CD4-positive, alpha-beta T cell treated with Interleukin-1 beta for 1 hour (primary cell): Measurements from ENCODE around the gene KRTAP10-4.
"Not testable (repeated sequence)": the region's sequence is repeated elsewhere in the genome, so short reads cannot be mapped to it uniquely, and the experiment has no call there.

Experiments used
- DNase-seq, 2 donors: peaks; one replicate each; pipeline ENCODE4 v3.0.0-alpha.2; 2020 to 2022

KRTAP10-4 gene

GRCh38 chr21:44558695-44559094, 14.8 kb upstream of the KRTAP10-4 start, which contains the start of gene KRTAP10-3:
Gene KRTAP10-3, minus strand, starts transcription at chr21:44558795. Its CDS starts 80 bp downstream, at chr21:44558715.
- DNase-seq, result no peak

GRCh38 chr21:44564099-44564498, 9.4 kb upstream of the KRTAP10-4 start:
- no peak for DNase-seq

GRCh38 chr21:44564886-44565598, 8.5 kb upstream of the KRTAP10-4 start:
- no peak for DNase-seq

GRCh38 chr21:44566403-44566802, 7.1 kb upstream of the KRTAP10-4 start:
- no peak for DNase-seq

DNA sequence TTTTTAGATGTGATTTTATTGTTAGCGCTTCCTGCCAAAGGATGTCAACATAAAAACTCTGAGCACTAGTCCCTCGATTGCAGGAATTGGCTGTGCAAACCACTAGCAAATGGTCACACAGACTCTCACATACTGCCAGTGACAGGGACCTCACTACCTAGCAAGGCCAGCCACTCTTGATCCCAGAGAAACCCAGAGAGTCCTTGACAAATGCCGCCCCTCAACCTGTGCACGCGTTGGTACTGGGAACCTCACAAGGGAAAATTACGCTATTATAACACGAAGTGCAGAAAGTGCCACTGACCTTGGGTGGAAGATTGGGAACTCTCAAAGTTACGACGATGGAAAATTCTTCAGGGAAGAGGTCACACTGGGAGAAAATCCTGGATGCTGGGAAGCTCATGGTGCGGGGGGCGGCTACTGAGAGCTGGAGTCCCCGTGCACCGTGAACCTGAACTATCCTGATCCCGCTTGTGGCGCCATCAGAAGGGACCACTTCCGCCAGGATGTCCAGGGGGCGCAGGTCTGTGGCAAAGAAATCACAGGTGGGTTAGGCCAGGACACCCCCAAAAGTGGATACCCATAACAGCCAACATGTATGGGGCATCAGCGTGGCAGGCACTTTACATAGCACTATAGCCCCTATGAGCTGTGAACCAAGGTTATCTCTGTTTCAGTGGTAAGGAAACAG, 5.9 kb upstream of the KRTAP10-4 start:
- no peak for DNase-seq

DNA sequence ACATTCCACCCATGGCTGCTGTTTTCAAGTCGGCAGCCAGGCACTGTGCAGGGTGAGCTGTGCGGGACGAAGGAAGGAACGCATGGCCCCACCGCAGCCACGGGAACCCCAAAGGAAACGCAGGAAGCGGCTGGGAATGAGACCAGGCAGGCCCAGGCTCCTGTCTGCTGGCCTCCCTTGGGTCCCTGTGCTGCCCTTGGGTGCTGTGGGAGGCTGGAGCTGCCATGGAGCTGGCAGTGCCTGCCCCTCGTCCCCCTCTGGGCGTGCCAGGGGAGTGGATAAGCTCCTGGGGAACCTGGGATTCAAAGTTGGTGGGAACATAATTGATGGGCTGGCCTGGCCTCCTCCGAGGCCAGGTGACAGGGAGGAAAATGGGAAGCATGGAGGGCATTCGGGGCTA, 5.3 kb upstream of the KRTAP10-4 start:
- DNase-seq, result no peak

GRCh38 chr21:44568667-44569556, 4.6 kb upstream of the KRTAP10-4 start:
- no peak for DNase-seq

GRCh38 chr21:44569861-44570517, 3.5 kb upstream of the KRTAP10-4 start:
- DNase-seq, result no peak

- DNase-seq, result no peak
Measured at GRCh38 chr21:44571296-44571695, 2.2 kb upstream of the KRTAP10-4 start.

- no peak for DNase-seq
Measured at GRCh38 chr21:44571844-44572782, 1.4 kb upstream of the KRTAP10-4 start.

DNA sequence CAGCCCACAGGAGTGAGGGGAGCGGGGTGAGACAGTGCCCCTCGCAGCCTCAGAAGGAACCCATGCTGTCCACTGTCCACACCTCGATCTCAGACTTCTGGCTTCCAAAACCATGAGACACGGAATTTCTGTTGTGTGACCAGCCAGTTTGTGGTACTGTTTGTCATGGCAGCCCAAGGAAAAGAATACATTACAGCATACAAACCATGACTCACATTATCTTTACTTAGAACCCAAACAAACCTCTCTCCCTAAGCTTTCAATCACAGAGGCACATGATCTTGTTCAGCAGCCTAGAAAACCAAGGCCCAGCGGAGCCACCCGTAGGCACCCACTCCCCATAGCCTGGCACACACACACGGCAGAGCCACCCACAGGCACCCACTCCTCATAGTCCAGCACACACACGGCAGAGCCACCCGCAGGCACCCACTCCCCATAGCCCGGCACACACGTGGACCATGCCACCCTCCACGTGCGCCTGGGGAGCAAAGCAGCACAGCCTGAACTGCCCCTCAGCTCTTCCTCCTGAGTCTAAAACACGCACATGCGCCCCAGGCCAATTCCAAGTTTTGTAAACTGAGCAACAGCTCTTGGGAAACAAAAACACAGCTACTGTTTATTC, 458 bp upstream of the KRTAP10-4 start:
- no peak for DNase-seq

DNA sequence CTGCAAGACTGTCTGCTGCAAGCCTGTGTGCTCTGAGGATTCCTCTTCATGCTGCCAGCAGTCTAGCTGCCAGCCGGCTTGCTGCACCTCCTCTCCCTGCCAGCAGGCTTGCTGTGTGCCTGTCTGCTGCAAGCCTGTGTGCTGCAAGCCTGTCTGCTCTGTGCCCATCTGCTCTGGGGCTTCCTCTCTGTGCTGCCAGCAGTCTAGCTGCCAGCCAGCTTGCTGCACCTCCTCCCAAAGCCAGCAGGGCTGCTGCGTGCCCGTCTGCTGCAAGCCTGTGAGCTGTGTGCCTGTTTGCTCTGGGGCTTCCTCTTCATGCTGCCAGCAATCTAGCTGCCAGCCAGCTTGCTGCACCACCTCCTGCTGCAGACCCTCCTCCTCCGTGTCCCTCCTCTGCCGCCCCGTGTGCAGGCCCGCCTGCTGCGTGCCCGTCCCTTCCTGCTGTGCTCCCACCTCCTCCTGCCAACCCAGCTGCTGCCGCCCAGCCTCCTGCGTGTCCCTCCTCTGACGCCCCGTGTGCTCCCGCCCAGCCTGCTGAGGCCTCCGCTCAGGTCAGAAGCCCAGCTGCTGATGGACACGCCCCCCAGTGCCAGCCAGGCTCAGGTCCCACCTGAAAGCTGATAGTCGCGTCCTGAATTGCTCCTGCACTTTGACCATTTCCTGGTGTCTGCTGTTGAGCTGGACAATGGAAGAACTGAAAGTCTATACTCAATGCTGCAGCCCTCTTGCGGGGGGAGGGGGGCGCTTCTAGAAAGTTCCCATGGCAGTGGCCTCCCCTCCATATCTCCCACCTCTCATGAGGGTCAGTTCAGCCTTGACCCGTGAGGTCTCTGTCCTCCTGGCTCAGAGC, 1.2 kb downstream of the KRTAP10-4 start:
- no peak for DNase-seq

DNA sequence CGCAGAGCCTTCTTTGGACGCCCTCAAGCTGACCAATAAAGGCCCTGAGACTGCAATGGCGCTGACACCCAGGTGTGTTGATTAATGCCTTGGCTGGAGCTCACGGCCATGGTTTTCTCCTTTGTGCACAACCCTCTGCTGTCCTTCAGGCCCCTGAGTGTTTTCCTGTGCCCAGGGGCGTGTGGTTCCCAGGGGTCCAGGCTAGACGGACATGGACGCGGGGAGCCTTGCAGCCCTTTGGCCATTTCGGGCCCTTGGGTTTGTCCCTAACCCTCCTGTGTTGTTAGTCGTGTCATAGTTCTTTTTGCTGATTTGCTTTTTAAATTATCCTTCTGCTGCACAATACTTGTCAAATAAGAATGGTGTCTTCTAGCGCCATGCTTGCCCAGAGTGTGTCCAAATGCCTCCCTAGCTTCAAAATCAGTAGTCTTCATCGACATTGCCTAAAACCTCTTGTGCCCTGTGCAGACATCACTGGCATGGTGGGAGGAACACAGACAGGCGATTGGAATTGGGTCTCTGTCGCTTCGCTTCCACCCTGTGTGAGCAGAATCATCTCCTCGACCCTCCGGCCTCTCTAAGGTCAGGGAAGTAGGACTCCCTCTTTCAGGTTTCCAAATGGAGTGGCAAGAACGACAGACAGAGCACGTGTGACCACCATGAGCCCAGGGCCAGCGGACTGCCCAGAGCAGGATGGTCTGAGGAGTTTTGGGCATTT, 1.9 kb downstream of the KRTAP10-4 start:
- DNase-seq, result no peak

GRCh38 chr21:44576025-44576420, 2.5 kb downstream of the KRTAP10-4 start:
- no peak for DNase-seq

DNA sequence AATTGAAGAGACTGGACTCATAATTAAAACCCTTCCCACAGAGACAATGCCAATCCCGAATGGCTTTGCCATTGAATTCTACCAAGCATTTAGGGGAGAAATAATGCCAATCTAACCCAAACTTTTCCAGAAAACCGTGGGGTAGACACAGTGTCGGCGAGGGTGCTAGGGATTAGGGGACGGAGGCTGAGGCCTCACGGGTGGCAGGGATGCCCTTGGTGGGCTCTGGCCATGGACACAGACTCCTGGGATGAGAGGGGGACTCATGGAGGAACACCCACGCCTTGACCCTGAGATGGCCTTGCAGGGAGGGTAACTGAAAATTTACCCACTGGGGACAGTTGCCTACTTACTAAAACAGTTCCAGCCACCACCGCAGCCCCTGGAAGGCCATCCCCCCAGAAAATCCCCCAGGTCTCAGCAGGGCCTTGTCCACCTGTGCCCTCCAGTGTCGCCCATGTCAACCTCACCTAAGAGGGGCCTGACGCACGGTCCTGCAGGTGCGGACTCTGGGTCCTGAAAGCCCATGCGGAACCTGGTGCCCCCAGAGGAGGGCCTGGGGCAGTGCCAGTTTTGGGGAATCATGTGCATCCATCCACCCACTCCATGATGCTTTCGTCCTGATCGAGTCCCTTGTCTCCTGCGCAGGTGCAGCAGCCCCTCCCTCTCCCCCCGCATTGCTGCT, 5.0 kb downstream of the KRTAP10-4 start:
- no peak for DNase-seq

DNA sequence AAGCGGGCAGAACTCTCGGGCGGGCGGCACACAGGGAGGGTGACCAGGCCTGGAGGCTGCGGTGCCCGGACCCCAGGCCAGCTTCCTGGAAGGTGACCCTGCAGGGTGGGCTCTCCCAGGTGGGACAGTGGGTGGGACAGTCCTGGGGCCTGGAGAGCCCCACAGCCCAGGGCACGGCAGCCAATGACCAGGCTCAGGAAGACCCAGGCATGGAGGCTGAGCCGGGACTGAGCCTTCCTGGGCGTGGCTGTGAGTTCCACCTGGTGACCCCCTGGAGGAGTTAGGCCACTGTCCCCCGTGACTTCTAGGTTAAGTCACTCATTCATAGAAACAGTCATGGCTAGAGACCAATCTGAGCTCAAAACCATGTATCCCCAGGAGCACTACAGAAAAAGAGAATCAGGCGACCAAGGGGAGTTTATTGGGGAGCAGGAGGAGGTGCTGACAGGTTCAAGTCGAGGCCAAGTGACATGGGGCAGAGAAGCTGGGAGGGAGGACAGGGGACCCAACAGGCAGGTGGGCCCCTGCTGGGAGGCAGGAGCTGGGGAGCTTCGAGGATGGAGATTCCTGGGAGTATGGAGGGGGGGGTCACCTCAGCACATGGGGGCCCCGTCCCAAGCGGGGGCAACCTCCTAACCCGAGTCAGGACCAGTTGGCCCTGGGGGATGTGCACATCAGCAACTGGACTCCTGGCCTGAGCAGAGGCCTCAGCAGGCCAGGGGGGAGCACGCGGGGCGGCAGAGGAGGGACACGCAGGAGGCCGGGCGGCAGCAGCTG, 5.7 kb downstream of the KRTAP10-4 start:
- DNase-seq, result no peak

GRCh38 chr21:44579833-44580144, 6.3 kb downstream of the KRTAP10-4 start:
- no peak for DNase-seq

DNA sequence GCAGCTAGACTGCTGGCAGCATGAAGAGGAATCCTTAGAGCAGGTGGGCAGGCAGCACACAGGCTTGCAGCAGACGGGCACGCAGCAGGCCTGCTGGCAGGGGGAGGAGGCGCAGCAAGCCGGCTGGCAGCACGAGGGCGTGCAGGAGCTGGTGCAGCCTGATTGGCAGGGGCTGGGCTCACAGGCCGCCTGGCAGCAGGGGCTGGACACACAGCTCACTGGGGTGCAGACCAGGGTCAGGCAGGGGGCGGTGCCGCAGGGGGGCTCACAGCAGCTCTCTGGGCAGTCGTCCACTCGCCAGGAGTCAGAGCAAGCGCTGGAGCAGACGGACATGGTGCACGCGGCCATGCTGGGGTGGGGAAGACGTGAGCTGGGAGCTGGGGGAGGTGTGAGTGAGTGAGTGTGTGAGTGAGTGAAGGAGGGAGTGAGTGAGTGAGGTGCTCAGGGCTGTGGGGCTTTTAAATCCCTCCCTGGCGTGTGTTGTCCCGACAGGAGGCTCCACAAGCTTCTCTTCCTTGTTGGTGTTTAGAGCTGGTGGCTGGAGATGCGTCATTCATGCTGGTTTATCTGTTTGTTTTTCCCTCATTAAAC, 6.8 kb downstream of the KRTAP10-4 start, which contains the start of gene KRTAP10-5:
TSS of gene KRTAP10-5 (minus strand) at position 374 of the 591 bp plus-strand sequence. CDS start at position 348, 26 bp downstream.
- DNase-seq, result not testable (repeated sequence)
